KBM-7 (cell line): Measurements from ENCODE around the gene RPTOR.

Experiments used
- DNase-seq: peaks from one replicate; pipeline ENCODE4 v3.0.0-alpha.2; 2015
- in situ Hi-C: fragments of 300-500 bp; cut with MboI; formaldehyde crosslinking; loops from 2 replicates; pipeline ENCODE4 v1.14.3; 2020; ENCODE audit warnings: low sequenced_read_pairs, low pct_unique_long_range_greater_than_20kb, mixed read lengths

Gene RPTOR

DNA sequence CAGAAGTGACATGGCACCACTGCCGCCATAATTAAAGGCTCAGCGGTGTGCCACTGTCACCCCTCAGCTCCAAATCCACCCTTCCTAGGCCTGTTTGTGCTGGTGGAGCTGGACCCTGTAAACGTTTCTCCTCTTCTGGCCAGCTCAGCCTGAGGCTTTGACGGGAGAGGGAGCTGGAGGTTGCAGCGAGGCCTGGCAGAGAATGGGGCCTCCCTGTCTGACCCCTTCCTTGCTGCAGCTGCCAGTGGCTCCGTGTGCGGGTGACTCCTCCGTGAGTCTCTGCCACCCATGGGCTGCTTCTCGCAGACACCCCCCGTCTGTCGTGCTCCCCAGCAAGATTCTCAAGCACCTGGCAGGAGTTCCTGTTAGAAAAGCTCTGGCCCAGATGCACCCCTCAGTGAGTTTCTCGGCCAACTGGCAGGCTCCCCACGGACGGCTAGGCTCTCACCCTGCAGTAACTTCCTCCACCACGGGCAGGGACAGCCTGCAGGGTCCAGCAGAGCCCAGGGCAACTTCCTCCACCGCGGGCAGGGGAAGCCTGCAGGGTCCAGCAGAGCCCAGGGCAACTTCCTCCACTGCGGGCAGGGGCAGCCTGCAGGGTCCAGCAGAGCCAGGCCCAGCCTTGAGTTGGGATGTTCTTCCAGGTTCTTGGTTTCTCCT is 442.3 kb downstream of the RPTOR start:
- DNase-seq = no peak
- in situ Hi-C loops = no loop called here

GRCh38 chr17:80987941-80988461 is 443.4 kb downstream of the RPTOR start:
- DNase-seq = no peak
- in situ Hi-C loops = no loop called here

GRCh38 chr17:80989586-80989913 is 444.9 kb downstream of the RPTOR start:
- DNase-seq = no peak
- in situ Hi-C loops = no loop called here

DNA sequence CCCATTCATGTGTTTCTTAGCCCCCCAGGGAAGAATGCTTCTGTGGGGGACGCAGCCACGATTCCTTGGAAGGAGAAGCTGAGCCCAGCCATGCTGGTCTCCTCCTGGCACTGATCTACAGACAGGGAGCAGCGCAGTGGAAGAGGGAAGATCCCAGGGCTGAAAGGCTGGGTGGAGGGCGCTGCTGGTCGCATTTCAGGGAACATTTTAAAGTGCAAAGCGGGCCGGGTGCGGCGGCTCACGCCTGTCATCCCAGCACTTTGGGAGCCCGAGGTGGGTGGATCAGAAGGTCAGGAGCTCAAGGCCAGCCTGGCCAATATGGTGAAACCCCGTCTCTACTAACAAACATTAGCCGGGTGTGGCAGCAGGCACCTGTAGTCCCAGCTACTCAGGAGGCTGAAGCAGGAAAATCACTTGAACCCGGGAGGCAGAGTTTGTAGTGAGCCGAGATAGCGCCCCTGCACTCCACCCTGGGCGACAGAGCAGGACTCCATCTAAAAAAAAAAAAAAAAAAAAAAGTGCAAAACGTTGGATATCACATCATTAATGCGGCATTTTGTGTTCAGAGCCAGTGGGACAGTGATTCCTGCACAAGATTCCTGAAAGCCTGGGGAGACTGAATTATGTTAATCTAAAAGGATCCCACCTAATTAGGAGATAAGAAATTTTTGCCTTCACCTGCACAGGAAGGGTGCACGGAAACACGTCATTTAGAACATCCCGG is 446.4 kb downstream of the RPTOR start:
- peak; percentile 35 for DNase-seq
- in situ Hi-C loops = no loop called here

DNA sequence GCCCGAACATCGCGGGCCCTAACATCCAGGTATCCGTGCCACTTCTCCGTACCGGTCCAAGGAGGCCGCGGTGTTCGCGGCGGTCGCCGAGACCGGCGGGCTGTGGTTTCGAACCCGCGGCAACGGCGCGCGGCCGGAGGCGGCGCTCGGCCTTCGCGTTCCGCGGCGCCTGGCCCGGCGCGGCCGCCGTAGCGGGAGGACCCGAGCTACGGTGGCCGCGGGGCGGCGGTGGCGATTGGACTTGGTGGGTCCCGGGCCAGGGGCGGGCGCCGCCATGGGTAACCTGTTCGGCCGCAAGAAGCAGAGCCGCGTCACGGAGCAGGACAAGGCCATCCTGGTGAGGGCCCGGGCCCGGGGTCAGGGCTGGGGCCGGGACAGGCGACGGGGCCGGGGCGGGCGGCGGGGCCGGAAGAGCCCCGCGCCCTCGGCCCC is 447.0 kb downstream of the RPTOR start, which contains the start of gene CHMP6:
Gene CHMP6 (plus strand): TSS at position 197 of the 432 bp plus-strand sequence. CDS start 78 bp downstream, at position 275.
- in situ Hi-C loops = no loop called here
- peak; percentile 62 for DNase-seq

DNA sequence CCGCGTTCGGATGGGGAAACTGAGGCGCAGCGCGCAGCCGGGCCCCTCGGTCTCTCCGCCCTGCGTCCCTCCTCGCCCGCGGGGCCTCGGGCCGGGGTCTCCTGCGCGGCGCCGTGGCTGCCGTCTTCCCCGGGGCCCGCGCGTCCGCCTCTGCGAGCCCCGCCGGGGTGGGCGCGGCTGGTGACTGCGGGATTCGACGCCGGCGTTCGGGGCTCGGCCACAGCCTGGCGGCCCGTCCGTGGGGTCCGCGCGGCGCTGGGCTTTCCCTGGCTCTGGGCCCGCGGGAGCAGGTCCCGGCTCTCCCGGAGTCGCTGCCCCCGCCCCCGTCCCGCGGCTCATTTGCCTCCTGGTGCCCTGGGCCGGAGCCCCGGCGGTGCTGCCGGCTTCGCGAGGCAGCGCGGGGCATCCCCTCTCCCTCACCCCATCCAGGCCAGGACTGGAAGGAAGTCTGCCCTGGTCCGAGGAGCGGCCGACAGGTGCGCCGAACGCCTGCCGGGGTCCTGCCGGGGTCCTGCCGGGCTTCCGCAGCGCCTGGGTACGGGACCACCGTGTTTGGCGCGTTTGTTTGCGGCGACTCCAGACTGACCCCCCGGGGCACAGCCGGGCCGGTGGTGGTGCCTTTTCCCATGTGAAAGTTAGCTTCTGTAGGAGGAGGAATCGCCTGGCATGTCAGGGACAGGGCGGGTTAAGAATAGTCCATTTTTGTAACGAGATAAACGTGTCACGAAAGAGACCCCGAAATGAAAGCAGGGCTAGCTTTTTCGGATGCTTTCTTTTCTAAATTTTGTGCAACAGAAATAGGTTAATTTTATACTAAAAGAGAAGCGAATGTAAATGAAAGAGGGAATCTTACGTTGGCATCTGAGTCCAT is 447.7 kb downstream of the RPTOR start:
- DNase-seq = no peak
- in situ Hi-C loops = no loop called here

DNA sequence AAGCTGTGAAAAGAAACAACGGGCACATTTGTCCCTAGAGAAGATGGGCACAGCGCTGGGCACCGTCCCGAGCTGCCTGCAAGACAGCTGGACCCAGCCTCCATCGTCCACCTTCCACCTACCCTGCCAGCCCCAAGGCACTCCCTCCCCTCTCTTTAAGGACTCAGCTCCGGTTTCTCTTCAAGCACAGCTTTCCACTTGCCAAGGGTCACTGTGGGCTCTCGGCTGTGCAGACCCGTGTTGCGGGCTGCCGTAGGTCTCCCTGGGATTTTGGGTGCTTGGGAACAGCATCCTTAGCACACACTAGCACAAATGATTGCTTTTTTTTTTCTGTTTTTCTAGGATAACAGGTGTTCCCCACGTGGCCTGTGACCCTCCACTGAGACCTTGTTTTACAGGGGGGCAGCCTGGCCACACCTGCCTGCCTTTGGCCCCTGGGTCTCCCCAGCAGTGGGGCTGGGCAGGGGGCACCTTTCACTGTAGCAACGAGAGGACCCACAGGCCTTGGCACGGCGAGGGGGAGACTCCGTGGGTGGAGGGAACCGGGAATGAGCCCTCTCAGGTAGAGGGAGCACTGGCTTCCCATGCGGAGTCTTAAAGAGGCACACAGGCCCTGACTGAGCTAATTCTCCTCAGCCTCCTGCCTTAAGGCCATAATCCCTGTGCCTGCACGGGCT is 448.4 kb downstream of the RPTOR start:
- DNase-seq = no peak

DNA sequence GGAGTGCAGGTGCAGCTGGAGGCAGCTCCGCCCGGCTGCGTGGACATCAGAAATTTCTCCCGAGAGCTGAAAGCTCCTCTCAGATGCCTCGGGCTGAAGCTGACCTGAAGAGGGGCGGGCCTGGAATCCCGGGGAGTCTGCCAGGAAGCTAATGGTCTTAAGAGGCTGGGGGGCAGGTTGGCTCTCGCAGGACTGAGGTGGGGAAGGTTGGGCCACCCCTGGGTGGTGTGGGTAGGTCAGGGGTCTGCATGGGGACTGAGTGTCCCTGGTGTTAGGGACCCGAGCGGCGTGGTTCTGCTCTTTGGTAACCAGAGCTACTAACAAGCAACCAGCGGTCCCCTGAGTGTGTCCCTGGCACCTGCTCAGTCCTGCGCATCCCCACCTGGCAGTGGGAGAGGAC is 450.5 kb downstream of the RPTOR start:
- in situ Hi-C loops = no loop called here
- DNase-seq = no peak

More for the DNA sequence above, 448.4 kb downstream of the RPTOR start:
- in situ Hi-C loops = no loop called here

GRCh38 chr17:80996422-80997305 is 452.0 kb downstream of the RPTOR start:
- in situ Hi-C loops = no loop called here
- DNase-seq = no peak

- DNase-seq = no peak
- in situ Hi-C loops = no loop called here
Observed at GRCh38 chr17:80997424-80998117, 452.9 kb downstream of the RPTOR start.

DNA sequence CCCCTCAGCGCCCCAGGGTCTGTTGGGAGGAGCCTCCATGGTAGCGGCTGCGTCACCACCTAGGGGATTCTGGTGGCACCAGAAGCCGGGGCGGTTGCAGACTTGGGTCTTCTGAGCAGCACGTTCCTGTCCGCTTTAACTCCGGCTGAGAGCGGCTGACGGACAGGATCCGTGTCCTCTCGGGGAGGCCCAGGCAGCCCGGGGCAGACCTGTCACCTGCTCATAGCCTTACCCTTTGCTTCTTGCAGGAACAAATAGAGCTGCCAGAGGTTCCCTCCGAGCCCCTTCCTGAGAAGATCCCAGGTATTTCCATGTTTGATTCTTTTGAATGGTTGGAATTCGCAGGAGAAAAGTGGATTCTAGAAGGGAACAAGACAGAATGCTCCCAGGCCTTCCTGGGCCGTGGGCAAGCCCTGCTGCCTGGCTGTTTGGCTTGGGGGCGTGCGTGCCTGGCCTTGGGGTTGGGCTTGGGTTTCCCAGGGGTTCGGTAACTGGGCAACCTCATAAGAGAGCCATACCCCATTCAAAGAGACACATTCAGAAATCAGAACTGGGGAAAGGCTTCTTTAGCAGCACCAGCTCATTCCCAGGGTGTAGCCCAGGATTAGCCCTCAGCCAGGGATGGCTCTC is 453.6 kb downstream of the RPTOR start:
- DNase-seq = no peak
- in situ Hi-C loops = no loop called here

GRCh38 chr17:80998748-80999535 is 454.3 kb downstream of the RPTOR start:
- no peak for DNase-seq
- in situ Hi-C loops = no loop called here

- in situ Hi-C loops = no loop called here
- no peak for DNase-seq
Observed at GRCh38 chr17:80999536-81000333, 455.1 kb downstream of the RPTOR start.

- DNase-seq = no peak
- in situ Hi-C loops = no loop called here
Observed at GRCh38 chr17:81000334-81000630, 455.6 kb downstream of the RPTOR start.

DNA sequence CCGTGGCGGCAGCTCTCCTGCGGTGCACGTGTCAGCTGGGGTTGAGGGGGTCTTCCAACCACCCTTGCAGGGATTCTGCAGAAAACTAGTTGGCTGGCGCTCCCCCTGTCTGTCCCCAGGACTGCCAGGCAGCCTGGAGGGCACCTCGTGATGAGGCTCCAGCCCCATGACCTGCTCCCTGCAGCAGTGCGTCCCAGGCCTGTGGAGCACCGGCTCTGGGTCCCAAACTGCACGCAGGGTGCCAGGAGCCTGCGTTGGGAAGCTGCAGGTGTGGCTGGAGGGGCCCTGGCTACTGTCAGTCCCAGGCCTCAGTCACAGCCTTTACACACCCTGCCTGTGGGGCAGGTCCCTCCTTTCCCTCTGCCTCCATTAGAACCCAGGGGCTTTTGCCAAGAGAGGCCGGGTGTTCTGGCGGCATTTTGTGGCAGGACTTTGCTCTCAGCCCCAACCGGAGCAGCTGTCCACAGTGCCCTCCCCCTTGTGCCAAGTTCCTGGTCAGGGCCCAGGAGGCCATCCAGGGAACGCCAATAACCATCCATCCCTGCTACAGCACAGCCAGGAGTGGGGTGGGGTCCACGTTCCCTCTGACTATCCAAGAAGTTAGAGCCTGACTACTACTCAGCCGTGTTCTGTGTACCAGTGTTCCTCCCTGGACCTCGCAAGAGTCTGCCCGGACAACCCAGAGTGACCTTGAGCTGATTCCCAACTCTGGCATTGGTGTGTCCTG is 456.2 kb downstream of the RPTOR start:
- in situ Hi-C loops = no loop called here
- no peak for DNase-seq
